ENCODE measurements around the gene RBCK1.

- TF ChIP-seq CTCF (IDR thresholded peaks at IDR 0.05), result no peak
- TF ChIP-seq EP300 (IDR thresholded peaks at IDR 0.05), result no peak
Measured at GRCh38 chr20:361561-361960, 46.5 kb upstream of the RBCK1 start.

All from ovary (tissue), 3 donors.